Fibroblast of the aortic adventitia (primary cell): Measurements from ENCODE around the gene B3GNT7. TPM values are rescaled to one million over a fixed set of nuclear protein-coding genes. Genes with fewer than 3 reads are reported as not detected.
A peak's percentile ranks its signal among the peaks of the same experiment; 100 is the strongest.

Experiments used
- DNase-seq: peaks from one replicate; pipeline ENCODE4 v3.0.0-alpha.2; 2010; ENCODE audit warnings: low read depth
- H3K4me3 ChIP-seq: 2 replicates; pipeline ENCODE4 v1.5.1; 2011; ENCODE audit warnings: low read depth, mild to moderate bottlenecking, control low read depth, low read length, moderate library complexity
- CTCF ChIP-seq: IDR thresholded peaks from 2 replicates; pipeline ENCODE4 v1.5.1; 2011; ENCODE audit warnings: mild to moderate bottlenecking, low read length, control low read depth, inconsistent platforms; ENCODE audit not compliant: insufficient read depth
- total RNA-seq: library from RNA; depleted of rRNA; stranded (reverse); fragments of >200 nt; gene quantifications from 2 replicates; pipeline ENCODE4 v1.2.3, GENCODE V29; 2012; ENCODE audit warnings: low replicate concordance

B3GNT7 gene
- total RNA-seq, 1 donor, result 0.27 TPM

GRCh38 chr2:231384970-231385369 is 10.5 kb upstream of the B3GNT7 start:
- no peak overlapping the region for H3K4me3 ChIP-seq
- no peak for DNase-seq
- no peak for TF ChIP-seq CTCF

- TF ChIP-seq CTCF, result no peak
- H3K4me3 ChIP-seq, result no peak overlapping the region
- DNase-seq, result no peak
Observed at GRCh38 chr2:231385429-231385828, 10.1 kb upstream of the B3GNT7 start.

GRCh38 chr2:231386446-231386845 is 9.1 kb upstream of the B3GNT7 start:
- peak; percentile 40 for DNase-seq
- H3K4me3 ChIP-seq, result no peak overlapping the region
- no peak for TF ChIP-seq CTCF

GRCh38 chr2:231387904-231388724 is 7.4 kb upstream of the B3GNT7 start:
- no peak for TF ChIP-seq CTCF
- no peak overlapping the region for H3K4me3 ChIP-seq
- DNase-seq, result peak; percentile 14

- TF ChIP-seq CTCF, result no peak
- DNase-seq, result no peak
- H3K4me3 ChIP-seq, result no peak overlapping the region
Observed at GRCh38 chr2:231388725-231389346, 6.7 kb upstream of the B3GNT7 start.

- H3K4me3 ChIP-seq, result no peak overlapping the region
- TF ChIP-seq CTCF, result no peak
- no peak for DNase-seq
Observed at GRCh38 chr2:231390667-231391066, 4.8 kb upstream of the B3GNT7 start.
